Measurements from ENCODE around the gene ZDHHC11B.
"Not testable (repeated sequence)": the region's sequence is repeated elsewhere in the genome, so short reads cannot be mapped to it uniquely, and the experiment has no call there.

The ZDHHC11B gene

GRCh38 chr5:766666-767431 lies 17.7 kb downstream of the ZDHHC11B start:
- DNase-seq: no peak

- no peak for DNase-seq
Measured at GRCh38 chr5:765948-766631, 18.4 kb downstream of the ZDHHC11B start.

GRCh38 chr5:763998-764781 lies 20.3 kb downstream of the ZDHHC11B start:
- DNase-seq: no peak

- no peak for DNase-seq
Measured at GRCh38 chr5:763397-763796, 21.1 kb downstream of the ZDHHC11B start.

- not testable (repeated sequence) for DNase-seq
Measured at GRCh38 chr5:762996-763395, 21.5 kb downstream of the ZDHHC11B start.

GRCh38 chr5:761854-762710 lies 22.4 kb downstream of the ZDHHC11B start:
- DNase-seq: no peak

GRCh38 chr5:761059-761771 lies 23.3 kb downstream of the ZDHHC11B start:
- DNase-seq: no peak

- DNase-seq: no peak
Measured at GRCh38 chr5:760363-761058, 24.0 kb downstream of the ZDHHC11B start.

GRCh38 chr5:759781-760362 lies 24.7 kb downstream of the ZDHHC11B start:
- DNase-seq: no peak

GRCh38 chr5:759111-759751 lies 25.3 kb downstream of the ZDHHC11B start:
- DNase-seq: peak; percentile 79

- DNase-seq: no peak
Measured at GRCh38 chr5:758698-759053, 25.9 kb downstream of the ZDHHC11B start.

- peak; percentile 49 for DNase-seq
Measured at GRCh38 chr5:757931-758697, 26.4 kb downstream of the ZDHHC11B start.

- DNase-seq: no peak
Measured at GRCh38 chr5:757346-757930, 27.1 kb downstream of the ZDHHC11B start.

- peak; percentile 35 for DNase-seq
Measured at GRCh38 chr5:756865-757345, 27.6 kb downstream of the ZDHHC11B start.

- DNase-seq: no peak
Measured at GRCh38 chr5:756171-756570, 28.4 kb downstream of the ZDHHC11B start.

- not testable (repeated sequence) for DNase-seq
Measured at GRCh38 chr5:754143-754632, 30.3 kb downstream of the ZDHHC11B start.

GRCh38 chr5:753567-754142 lies 30.9 kb downstream of the ZDHHC11B start:
- DNase-seq: not testable (repeated sequence)

GRCh38 chr5:752532-753115 lies 31.9 kb downstream of the ZDHHC11B start:
- not testable (repeated sequence) for DNase-seq
